Kidney (tissue), 14 donors: Measurements from ENCODE around the gene KCNE4. TPM values are rescaled to one million over a fixed set of nuclear protein-coding genes. Genes with fewer than 3 reads are reported as not detected.

ENCODE experiments used
- DNase-seq, 5 donors: peaks; one replicate each; pipeline ENCODE4 v3.0.0-alpha.2; 2013 to 2020
- FAIRE-seq: peaks from 2 replicates; lab custom pipeline; 2012; peaks lifted over from hg19 to GRCh38; lab: Jason Lieb, UNC
- H3K27ac ChIP-seq, 2 donors: one replicate each; pipeline ENCODE4 v1.7.0; 2013; ENCODE audit warnings: low read depth in 2 of 2, low read length in 2 of 2, inconsistent platforms in 1 of 2
- H3K27me3 ChIP-seq: one replicate; pipeline ENCODE4 v1.7.1; 2013; ENCODE audit warnings: low read length, inconsistent platforms; ENCODE audit not compliant: control insufficient read depth, insufficient read depth
- H3K36me3 ChIP-seq, 3 donors: one replicate each; pipeline versions ENCODE4 v1.7.0 to v1.7.1; 2013; ENCODE audit warnings: low read length in 3 of 3, control low read depth in 1 of 3, inconsistent platforms in 1 of 3; ENCODE audit not compliant: insufficient read depth in 3 of 3, control insufficient read depth in 2 of 3
- H3K4me1 ChIP-seq, 3 donors: one replicate each; pipeline versions ENCODE4 v1.7.0 to v1.7.1; 2013; ENCODE audit warnings: low read length in 3 of 3, inconsistent platforms in 1 of 3, low read depth in 1 of 3; ENCODE audit not compliant: control insufficient read depth in 2 of 3, insufficient read depth in 2 of 3
- H3K4me3 ChIP-seq, 3 donors: one replicate each; pipeline versions ENCODE4 v1.7.0 to v1.8.1; 2013; ENCODE audit warnings: low read length in 3 of 3, control low read depth in 1 of 3, inconsistent platforms in 1 of 3
- H3K9ac ChIP-seq, 3 donors: one replicate each; pipeline versions ENCODE4 v1.7.0 to v1.7.1; 2013; ENCODE audit warnings: low read length in 3 of 3, control low read depth in 1 of 3, inconsistent platforms in 1 of 3
- H3K9me3 ChIP-seq, 3 donors: one replicate each; pipeline versions ENCODE4 v1.7.0 to v1.7.1; 2013; ENCODE audit warnings: low read length in 3 of 3, control low read depth in 1 of 3, inconsistent platforms in 1 of 3; ENCODE audit not compliant: control insufficient read depth in 2 of 3, insufficient read depth in 1 of 3
- intact Hi-C: fragments of 100-400 bp; cut with DNase I; formaldehyde crosslinking; loops from one replicate; pipeline ENCODE4 v1.11.1; 2022
- polyA plus RNA-seq: library from polyadenylated mRNA; stranded (reverse); fragments of 350-450 nt; fragmentation: Illumina TruSeq; extraction: RNeasy Lipid Tissue Mini Kit (QIAGEN cat#74804); gene quantifications from one replicate; pipeline ENCODE4 v1.2.3, GENCODE V29; 2014; ENCODE audit warnings: low read depth, low replicate concordance; ENCODE audit not compliant: insufficient read depth
- total RNA-seq: library from RNA; stranded (reverse); fragmentation: NEBNext Ultra II Directional; extraction: Animal tissue kit (Norgen Biotek cat#: 25700); gene quantifications from one replicate; pipeline ENCODE4 v1.2.1, GENCODE V29; 2021
- TF ChIP-seq, protein P1 (sequence below): IDR thresholded peaks from 3 replicates; pipeline ENCODE4 v1.5.1; 2012; ENCODE audit warnings: mild to moderate bottlenecking, moderate library complexity, borderline replicate concordance; ENCODE audit not compliant: insufficient read depth; ENCODE audit errors: extremely low read depth
- donor health status: control.
- donor health status: control.
- donor health status: control.
- donor health status: control.
- donor health status: control.
- donor health status: DM: yes; HTN: yes; CAD: no.
- donor health status: Normal renal cell carcinoma (clear cell type).

KCNE4 gene
- total and polyA plus RNA-seq, 2 donors from 2014 or later = 4.0 to 4.2 TPM

DNA sequence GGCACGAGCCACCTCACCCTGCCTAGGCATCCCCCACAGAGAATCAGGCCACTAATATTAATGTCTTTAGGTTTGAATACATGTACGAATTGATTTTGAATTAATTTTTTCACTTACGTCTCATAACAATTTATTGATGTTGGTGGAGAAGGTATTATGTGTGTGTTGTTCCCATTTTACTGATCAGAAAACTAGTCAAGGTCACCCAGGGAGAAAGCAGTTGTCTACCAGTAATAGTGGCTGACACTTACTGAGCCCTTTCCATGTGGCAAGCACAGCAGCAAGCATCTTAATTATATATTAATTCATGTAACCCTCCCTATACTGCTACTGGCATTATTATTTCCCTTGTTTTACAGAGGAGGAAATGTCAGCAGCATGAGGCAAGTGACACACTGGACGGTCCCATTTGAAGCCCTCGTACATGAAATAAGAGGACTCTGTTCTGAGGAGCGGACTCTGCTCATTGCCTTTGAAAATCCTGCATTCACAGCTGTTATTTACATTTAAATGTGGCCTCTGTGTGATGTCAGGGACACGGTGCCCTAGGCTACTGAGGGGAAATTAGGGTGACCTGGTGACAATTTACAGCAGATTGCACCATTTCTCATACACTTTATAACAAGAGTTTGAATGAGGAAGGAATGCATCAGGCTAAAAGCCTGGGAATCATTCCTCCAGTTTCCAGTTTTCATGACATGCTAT, 30.9 kb upstream of the KCNE4 start:
- no peaks in the 10 kb centered on the region for H3K9me3 ChIP-seq
- intact Hi-C loops = no loop called here
- FAIRE-seq = no peak

DNA sequence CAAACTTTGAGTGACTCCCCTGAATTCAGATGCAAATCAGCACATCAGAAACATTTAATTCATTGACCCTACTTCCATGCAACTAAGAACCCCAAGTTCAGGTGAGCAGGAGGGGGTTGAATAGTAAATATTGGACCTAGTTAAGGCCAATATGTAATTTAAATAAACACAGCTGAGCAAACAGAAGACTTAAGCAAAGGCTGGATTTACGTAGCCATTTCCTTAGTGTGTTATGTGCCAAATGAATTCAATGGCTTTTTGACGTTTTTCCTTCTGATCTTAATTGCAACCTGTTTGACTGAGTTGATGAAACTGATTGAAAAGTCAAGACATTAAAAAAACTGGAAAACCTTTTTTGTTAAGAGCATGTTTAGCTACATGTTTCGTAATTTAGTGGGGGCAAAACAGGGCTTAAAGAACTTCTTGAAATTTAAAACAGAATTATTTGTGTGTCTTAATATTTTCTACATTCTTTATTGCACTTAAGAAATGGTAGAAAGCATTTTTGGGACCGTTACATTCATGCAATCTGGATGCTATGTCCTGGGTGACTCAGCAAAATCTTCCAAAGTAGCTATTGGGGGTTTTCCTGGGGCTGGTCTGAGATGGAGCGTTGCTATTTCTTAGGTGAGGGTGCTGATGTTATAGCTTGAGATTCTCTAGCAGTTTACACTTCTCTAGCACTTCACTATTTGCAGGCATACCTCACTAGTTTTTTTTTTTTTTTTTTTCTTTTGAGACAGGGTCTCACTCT, 25.5 kb upstream of the KCNE4 start:
- Histone ChIP-seq H3K27ac (no peak overlapping the region), H3K4me1 (no peaks in the 10 kb centered on the region), H3K36me3 (no peaks in the 10 kb centered on the region), H3K9me3 (no peaks in the 10 kb centered on the region), H3K27me3 (no peaks in the 10 kb centered on the region), H3K9ac (no peak overlapping the region), H3K4me3 (no peak overlapping the region)
- DNase-seq = no peak
- intact Hi-C loops = no loop called here
- no peak for FAIRE-seq
- TF ChIP-seq, protein P1, sequence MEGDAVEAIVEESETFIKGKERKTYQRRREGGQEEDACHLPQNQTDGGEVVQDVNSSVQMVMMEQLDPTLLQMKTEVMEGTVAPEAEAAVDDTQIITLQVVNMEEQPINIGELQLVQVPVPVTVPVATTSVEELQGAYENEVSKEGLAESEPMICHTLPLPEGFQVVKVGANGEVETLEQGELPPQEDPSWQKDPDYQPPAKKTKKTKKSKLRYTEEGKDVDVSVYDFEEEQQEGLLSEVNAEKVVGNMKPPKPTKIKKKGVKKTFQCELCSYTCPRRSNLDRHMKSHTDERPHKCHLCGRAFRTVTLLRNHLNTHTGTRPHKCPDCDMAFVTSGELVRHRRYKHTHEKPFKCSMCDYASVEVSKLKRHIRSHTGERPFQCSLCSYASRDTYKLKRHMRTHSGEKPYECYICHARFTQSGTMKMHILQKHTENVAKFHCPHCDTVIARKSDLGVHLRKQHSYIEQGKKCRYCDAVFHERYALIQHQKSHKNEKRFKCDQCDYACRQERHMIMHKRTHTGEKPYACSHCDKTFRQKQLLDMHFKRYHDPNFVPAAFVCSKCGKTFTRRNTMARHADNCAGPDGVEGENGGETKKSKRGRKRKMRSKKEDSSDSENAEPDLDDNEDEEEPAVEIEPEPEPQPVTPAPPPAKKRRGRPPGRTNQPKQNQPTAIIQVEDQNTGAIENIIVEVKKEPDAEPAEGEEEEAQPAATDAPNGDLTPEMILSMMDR = no peak

More for the DNA sequence above, 30.9 kb upstream of the KCNE4 start:
- H3K9ac ChIP-seq = no peak overlapping the region
- no peaks in the 10 kb centered on the region for H3K27me3 ChIP-seq
- H3K4me1 ChIP-seq = no peaks in the 10 kb centered on the region
- no peaks in the 10 kb centered on the region for H3K36me3 ChIP-seq
- H3K27ac ChIP-seq = no peak overlapping the region
- TF ChIP-seq, protein P1 = no peak
- H3K4me3 ChIP-seq = no peak overlapping the region
- DNase-seq = no peak

DNA sequence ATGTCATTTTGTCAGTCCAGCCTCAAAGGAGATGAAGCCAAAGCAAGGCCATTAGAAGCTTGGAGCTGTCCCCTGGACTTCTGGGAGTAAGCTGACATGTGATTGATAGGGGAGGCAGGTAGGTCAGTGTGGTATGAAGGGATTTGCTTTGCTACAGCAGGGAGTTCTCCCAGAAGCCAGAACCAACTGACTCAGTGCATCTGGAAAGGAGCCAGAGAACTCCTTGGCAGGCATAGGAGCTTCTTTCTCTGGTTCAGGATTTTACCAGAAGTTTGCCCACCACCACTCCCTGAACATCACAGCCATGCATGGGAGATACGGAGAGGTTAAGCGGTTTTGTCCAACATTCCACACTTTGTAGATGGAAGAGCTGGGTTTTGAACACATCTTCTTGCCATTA, 24.5 kb upstream of the KCNE4 start:
- DNase-seq = no peak

More for the DNA sequence above, 24.5 kb upstream of the KCNE4 start:
- Histone ChIP-seq H3K9ac (no peak overlapping the region), H3K4me3 (no peak overlapping the region), H3K4me1 (no peaks in the 10 kb centered on the region), H3K9me3 (peaks cover 0 to 5% (median 0%) of the 10 kb centered on the region in 3 donors), H3K36me3 (no peaks in the 10 kb centered on the region), H3K27me3 (no peaks in the 10 kb centered on the region), H3K27ac (no peak overlapping the region)
- no peak for FAIRE-seq
- TF ChIP-seq, protein P1 = no peak
- intact Hi-C loops = no loop called here
